EH (cell line): ENCODE measurements around the gene DMAP1.

Experiments used
- DNase-seq: peaks from one replicate; pipeline ENCODE4 v3.0.0-alpha.2; 2015; ENCODE audit warnings: low read depth

DMAP1 gene

DNA sequence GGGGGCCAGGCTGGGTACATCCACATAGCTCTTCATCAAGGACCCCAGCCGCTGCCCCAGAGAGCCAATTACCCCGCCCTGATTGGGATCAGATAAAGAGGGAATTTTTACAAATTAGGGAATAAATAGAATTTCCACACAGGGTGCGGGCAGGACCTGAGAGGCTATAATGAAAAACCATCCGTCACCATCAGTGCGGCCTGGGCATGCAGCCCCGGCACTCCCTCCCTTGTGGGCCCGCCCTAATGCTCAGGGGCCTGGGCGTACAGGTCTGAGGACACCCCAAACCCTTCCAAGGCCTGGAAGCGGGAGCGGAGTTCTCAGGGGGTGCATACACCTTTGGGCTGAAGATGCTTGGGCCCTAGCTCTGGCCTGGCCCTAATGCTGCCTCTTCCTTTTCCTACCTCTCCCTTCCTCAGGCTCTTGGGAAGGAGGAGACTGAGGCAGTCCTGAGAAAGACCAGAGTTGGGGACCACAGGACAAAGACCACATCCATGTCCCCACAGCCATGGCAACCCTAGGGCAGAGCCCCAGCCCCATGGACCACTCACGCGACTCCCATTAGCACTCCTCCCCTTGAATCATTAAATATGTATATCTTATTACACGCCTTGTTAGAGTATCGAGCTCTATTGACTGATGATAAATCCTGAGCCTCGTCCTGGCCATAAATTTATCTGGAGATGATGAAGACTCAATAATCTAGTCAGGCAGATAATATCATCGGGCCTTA, 16.3 kb downstream of the DMAP1 start:
- DNase-seq: no peak

DNA sequence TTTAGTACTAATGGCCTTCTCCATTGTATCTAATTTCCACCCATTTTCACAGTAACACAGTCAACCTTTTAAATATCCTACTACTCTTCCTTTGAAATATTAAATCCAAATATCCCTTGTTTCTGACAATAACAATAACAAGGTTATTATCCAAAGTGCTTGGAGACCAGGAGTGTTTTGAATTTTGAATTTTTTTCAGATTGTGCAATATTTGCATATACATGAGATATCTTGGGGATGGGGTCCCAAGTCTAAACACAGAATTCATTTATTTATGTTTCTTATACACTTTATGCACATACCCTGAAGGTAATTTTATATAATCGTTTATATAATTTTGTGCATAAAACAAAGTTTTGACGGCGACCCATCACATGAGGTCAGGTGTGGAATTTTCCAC, 17.5 kb downstream of the DMAP1 start:
- no peak for DNase-seq

DNA sequence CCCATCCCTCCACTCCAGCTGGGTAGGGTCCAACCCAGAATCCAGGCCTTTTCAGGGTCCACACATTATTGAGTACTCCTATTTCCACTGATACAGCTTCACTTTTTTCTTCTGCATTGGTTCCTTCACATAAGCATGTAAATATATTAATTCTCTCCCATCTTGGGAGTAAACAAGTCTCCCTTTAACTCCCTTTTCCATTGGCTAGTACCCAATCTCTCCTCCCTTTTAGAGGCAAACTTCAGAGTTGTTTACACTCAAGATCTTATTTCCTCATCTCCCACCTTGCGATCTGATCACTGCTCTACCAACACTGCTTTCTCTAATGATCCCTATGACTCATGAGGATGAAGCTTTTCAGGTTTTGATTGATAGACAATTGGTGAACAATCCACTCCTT, 20.3 kb downstream of the DMAP1 start:
- no peak for DNase-seq

DNA sequence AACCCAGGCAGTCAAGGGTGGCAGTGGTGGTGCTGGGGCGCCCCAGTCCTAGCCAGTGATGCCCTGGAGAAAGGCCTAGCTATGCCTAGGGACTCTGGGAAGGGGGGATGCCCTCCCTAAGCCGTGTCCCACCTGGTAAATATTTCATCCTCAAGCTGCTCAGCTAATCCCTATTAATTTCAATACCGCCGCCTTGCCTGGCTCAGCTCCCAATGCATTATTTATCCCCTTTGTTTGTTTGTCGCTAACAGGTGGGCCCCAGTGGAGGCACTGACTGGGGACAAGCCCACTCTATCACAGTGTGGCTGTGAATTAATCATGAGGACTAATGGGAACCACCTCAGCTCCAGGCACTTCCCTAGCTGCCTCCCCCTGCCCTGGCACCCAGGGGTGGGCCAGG, 22.5 kb downstream of the DMAP1 start:
- no peak for DNase-seq

DNA sequence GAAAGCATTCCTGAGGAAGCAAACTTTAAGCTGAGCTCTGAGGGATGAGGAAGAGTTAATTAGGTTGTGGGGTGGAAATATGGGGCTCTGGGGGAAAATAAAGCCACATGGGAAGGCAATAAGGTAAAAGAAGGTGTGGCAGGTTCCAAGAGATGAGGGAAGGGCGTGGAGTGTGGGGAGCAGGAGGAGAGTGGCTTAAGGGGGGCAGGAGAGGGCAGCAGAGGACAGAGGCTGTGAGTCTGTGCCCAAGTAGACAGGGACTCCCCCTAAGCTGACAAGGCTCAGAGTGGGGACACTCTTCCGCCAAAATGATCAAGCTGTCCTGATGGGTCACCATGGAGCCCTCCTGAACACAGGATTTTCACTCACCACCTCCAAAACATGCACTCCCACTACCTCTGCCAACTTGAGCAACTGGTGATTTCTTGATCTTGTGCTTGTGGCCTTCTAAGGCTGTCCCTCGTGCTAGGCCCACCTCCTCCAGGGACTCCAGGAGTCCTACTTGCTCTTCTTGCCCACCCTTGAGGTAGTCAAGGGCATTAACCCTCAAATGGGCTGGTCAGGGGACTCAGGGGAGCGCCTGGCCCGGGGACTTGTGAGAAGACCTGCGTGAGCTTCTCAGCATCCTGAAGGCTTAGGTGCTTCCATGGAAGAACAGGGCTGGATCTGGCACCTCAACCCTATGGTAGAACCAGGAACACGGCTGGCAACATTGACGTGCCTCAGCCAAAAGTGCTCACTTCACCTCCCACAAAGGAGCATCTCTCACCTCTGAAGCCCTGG, 23.4 kb downstream of the DMAP1 start:
- no peak for DNase-seq

DNA sequence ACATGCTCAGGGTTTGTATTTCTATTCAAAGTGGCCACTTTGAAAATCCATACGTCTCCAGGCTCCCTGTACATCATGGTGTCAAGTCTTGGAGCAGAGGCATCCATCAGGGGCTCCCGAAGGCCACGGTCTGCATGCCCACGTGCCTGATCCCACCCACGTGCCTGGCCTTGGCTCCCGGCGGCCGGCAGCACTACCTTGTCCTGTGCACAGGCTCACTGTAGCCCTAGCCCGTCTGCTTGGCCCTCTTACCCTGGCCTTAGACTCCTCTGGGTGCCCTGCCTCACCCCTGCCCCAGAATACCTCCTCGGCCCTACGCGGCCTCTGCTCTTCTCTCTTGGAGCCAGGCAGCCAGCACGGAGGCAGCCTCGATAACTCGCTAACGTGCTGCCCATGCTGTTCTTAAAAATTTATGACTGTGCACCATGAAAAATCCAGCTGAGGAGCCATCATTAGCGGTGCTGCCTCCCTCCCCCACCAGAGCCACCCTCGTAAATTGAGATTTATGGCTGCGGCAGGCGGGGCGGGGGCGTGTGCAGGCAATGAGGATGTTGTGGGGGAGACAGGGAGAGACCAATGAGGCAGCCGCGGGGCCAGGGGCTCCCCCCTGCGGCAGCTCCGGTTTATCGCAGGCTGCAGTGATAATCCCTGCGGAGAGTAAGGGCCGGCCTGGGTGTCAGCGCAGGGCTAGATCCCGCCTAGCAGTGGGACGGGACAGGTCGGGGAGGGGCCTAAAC, 24.6 kb downstream of the DMAP1 start:
- peak; percentile 93 for DNase-seq

DNA sequence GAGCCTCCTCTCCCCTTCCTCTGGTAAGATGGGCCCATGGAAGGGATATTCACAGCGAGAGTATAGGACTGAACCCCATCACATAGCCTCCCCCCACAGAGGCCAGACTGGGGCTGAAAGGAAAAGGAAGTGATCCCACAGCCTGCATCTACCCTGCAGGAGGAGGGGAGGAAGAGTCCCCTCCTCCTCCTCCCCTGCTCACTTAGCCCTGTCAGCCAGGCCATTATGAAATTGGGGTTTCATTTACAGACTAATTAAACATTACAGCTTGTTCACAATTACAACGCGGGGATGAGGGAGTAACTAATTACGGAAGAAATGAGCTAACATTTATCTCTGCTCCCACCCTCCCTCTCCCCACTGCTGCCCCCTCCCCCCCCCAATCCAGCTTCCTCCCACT, 25.4 kb downstream of the DMAP1 start:
- DNase-seq: no peak

DNA sequence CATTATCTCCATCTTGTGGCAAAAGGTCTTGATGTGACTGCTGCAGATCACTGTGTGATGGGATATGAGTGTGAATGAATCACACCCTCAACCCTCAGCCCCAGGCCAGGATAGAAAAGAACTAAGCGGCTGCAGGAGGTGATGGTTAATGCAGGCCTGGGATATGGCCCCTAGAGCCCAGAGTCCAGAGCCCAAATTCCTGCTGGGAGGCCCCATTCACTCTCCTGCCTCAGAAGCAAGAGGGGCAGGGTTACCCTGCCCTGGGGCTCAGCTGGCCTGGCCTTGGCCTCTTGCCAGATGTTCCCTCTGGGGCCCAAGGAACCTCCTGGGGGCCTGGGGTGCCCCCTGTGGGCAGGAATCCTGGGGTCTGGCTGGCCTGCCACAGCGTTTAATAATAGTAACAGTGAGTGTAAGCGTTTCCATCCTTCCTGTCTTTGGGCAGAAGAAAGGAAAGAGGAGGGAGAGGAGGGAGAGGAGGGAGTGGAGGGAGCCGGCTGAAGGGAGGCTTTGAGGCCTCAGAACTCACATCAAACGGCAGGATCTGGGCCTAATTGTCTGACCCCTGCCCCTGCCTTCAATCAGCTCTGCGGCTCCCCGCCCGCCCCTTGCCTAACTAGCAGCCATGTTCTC, 26.2 kb downstream of the DMAP1 start:
- peak; percentile 82 for DNase-seq

DNA sequence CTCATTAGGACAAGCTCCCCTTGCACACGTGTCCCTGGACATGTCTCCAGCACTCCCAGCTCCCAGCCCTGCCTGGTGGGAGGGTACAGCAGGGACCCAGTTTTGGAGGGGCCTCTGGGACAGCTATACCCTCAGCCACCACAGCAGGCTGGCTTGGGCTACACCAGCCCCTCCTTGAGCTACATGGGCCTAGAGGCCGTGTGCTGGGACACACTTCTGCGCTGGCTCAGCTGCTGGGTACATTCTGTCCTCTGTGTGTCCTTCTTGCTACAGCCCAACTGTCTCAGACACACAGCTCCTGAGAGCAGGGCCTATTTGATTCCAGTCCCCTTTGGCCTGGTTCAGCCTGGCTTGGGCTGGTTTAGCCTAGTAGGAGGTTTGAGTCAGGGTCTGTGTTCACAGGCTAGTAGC, 26.7 kb downstream of the DMAP1 start:
- peak; percentile 20 for DNase-seq

DNA sequence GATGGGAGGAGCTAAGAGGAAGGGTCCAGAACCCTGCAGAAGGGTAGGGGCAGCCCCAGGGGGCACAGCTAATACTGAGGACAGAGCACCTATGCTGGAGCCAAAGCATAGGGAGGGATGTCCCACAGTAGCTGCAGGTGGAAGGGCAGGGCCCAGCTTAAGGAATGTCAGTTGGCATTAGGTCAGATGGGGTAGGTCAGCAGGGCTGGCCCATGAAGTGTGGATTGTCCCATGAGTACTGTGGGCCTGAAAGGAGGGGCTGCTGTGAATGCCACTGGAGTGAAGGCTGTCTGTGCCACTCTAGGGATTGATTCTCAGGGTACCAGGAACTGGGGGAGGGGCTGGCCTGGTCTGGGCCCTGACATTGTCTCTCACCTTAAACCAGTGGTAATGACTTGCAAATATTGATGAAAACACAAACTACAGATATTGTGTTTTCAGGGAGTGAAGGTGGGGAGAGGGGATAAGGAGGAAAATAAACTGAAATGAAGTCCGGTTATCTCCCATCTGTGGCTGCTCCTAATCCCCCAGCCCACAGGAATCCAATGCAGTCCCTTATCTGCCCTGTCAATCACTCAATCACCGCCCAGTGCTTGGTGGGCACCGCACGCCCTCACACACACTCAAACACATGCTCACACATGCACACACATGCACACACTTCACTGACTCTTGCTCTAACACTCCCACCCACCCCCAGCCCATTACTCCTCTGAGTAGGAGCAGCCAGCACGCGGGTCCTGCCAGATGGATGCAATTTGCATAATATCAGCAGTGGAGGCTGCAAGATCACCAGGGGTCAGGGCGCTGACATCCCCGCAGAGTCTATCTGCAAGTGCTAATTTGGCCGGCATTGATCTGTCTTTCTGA, 27.8 kb downstream of the DMAP1 start:
- no peak for DNase-seq

DNA sequence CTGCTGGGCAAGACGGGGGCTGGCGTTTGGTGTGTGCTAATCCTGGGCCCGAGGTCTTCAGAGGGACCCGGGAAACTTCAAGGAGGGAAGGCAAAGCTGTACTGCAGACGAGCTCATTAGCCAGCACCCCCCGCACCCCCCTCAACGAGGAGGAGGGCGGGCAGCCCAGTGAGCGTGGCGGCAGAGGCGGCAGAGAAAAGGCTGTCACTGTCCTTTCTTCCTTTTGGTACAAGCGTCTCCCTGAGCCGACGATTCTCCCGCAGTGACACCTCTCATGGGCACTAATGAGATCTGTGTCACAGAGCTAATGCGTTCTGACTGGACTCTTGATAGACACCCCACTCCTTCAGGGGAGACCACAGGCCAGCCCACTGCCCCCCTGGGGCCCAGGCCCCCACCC, 29.5 kb downstream of the DMAP1 start:
- no peak for DNase-seq

DNA sequence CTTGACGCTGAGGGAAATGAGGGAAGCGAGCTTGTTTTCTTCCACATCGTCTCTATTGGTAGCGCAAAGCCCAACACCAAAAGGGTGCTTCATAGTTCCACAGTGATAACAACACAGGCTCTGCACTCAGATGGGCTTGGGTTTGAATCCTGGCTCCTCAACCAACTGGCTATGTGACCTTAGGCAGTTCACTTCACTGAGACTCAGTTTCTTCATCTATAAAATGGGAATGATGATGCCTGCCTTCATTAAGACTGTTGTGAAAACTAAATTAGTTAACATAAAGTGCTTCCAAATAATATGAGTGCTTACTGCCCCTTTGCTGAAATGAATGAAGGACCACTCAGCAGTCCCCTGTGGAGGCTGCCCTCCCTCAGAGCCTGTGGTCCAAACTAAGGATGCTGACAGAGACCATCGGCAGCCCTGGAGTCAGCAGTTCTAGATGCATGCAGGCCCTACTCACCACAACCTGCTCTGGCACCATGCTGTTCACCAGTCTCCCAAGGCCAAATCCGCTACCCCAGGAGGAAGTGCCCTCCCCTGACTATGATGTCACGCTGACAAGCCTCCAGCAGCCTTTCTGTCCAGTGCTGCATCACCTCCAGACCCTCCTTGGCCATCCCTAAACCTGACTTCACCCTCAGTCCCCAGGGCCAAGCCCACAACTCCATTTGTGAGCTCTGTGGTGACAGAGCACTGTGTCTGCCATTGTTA, 30.7 kb downstream of the DMAP1 start:
- no peak for DNase-seq

DNA sequence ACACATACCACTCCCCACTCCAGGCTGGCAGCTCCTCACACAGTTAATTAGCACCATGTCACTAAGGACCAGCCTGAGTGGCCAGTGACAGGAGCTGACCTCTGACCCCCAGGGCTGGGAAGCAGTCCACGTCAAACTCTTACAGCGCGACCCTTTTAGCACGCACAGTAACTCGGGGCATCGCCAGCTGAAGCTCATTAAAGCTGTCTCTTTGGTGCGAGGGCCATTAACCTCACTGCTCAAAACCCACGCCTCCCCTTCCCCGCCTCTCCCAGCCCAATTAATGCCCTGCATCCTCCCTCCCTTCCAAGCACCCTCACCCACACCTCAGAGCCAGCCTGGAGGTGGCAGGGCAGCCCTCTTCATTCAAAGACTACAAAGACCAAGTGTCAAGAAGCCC, 31.7 kb downstream of the DMAP1 start:
- no peak for DNase-seq

DNA sequence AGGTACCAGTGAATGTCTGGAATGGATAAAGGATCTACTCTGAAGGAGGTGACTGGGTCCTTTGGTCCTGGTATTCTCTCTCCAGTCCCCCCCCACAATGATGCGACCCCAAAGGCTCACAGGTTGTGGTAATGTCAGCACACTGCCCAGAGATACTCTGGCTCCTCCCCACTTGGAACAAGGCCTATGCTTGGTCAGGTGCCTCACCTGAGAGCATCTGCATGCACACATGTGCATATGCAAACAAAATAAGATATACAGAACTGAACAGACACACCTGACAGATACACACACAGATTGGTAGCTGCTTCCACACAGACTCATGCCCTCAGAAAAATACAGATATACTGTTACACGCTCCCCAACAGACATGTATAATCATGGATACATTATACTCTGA, 33.5 kb downstream of the DMAP1 start:
- DNase-seq: no peak

DNA sequence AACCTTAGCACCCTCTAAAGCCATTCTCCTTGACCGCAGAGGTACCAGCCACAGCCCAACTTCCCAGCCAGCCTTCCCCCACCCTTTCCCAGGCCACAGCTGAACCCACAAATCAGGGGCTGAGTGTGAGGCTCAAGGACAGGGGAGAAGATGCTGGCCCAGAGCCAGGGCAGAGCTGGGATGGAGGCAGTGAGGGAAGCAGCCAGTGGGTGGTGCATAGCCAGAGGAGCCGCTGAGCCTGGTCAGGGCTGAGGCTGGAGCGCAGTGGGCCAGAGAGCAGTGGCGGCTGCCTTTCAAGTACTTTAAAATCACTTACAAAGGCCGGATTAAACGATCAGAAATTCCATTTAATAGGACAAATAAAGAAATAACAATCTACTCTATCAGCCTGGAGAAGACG, 36.3 kb downstream of the DMAP1 start:
- no peak for DNase-seq

DNA sequence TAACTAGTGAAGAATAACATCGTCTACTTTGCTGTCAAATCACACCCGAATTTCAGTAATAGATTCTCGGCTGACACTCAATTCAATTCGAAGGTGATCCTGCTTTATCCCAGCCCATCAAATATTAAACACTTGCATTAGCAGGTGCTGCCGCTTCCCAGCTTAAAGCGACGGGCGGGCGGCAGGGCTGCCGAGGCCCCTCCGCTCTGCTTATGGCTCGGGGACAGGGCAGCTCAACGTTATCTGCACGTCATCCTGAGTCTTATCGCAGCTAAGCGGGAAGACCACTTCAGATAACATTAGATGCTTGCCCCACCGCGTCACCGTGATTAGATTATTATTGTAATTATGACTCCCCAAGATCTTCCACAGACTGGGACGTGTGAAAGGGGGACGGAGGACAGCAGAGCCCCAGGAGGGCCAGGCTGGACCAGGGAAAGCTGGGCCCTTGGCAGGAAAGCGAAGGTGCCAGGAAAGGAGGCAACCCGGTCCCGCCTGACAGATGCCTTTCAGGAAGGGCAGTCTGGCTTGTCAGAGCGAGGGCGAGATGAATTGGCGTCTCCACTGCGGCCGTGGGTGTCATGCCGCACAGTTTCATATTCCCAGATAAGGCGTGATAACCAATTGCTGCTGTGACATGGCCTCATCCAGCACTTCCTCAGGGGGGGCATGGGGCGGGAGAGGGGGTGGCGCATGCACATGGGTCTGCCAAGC, 37.0 kb downstream of the DMAP1 start:
- no peak for DNase-seq

DNA sequence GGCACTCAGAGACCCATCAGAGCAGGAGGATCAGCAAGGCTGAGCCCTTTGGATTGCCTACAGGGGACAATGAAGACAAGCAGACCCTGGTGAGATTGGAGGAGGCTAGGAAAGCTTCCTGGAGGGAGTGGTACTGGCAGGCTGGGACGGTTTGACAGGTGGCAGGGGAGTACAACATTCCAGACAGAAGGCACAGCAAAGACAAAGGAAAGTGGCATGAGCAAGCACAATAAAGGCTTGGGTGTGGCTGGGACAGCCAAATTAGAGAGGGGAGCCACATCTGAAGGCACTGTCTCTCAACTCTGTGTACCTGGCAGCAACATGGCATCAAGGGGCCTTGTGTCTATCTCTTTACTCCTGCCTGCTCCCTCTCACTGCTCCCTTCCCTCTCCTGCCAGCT, 38.2 kb downstream of the DMAP1 start:
- no peak for DNase-seq

DNA sequence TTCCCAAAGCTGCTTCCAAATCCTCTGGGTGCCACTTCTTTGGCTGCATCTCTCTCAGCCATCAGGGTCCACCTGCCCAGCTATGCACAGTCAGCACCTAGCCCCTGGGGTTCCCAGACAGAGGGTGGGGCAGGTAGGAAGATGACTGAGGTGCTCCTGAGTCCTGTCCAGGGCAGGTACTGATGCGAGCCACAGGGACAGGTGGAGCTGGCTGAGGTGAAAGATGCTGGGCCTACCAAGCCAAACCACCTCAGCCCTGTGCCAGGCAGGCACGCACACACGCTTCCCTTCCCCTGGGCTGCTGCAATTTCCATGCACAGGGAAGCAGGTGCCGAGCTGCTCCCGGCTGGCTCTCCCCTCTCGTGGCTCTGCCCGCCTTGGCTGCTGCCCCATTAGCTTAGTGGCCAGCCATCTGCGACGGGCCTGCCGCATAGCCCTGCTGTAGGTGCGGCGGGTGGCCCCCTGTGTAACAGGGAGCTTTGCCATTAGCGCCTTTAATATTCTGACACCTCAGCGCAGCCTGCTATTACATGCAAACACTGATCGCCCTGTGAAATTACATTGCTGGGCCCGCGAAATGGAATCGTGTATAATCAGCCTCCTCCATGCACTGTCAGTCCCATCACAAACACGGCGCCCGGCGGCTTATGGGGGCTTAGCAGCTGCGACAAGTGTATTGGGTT, 38.9 kb downstream of the DMAP1 start:
- no peak for DNase-seq

DNA sequence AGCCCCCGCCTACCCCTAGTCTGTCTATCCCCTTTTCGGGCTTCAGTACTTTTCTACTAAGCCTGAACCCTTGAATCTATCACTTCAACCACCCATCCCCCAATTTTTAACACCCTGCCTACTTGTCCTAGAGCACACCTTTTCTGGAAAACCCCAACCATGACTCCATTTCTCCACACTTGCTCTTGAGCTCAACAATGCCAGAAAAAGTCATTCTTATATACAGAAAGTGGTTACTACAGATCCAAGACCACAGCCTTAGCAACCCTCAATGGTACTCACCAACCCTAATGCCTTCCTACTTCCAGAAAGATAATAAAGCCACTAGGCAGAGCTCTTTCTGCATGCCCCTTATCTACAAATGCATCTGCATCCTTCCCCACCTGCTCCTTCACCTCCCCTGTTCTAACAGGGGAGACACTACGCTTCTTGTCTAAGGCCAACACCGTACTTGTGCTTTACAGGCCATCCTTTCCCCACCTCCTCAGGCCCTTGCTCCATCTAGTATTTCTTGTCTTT, 41.2 kb downstream of the DMAP1 start:
- DNase-seq: no peak
